GM03348 (cell line): ENCODE results near the gene LRRFIP1.
"Not testable (repeated sequence)": the region's sequence is repeated elsewhere in the genome, so short reads cannot be mapped to it uniquely, and the experiment has no call there.

ENCODE experiments used
- DNase-seq: peaks from one replicate; pipeline ENCODE4 v3.0.0; 2012; ENCODE audit warnings: low spot score

LRRFIP1 gene

GRCh38 chr2:237746302-237747080 lies 119.1 kb downstream of the LRRFIP1 start:
- no peak for DNase-seq

DNA sequence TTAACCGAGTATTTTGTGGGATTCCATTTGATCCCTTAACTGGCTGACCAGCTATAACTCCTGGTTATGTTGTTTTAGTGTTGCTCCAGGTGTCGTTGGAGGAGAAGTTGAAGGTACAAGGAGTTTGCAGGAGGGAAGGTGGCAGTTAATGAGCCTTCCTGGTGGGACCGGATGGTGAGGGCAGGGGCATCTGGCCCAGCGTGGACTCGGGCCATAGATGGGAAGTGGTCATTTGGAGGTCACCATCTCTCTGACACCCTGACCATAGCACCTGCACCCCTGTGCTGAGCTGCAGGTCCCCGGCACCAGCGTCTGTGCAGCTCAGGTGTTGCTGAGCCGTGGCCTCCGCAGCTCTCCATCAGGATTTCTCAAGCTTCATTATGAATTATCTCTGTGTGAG lies 119.8 kb downstream of the LRRFIP1 start:
- DNase-seq = no peak

DNA sequence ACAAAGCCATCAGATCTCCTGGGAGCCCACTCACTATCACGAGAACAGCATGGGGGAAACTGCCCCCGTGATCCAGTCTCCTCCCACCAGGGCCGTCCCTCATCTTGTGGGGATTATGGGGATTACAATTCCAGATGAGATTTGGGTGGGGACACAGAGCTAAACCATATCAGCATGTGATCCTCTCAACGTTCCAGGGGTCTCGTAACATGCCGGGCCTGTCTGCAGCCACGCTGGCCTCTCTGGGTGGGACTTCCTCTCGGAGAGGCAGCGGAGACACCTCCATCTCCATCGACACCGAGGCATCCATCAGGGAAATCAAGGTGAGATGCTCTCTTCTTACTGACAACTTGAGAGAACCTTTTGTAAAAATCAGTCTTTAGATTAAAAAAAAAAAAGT lies 121.6 kb downstream of the LRRFIP1 start:
- DNase-seq = no peak

DNA sequence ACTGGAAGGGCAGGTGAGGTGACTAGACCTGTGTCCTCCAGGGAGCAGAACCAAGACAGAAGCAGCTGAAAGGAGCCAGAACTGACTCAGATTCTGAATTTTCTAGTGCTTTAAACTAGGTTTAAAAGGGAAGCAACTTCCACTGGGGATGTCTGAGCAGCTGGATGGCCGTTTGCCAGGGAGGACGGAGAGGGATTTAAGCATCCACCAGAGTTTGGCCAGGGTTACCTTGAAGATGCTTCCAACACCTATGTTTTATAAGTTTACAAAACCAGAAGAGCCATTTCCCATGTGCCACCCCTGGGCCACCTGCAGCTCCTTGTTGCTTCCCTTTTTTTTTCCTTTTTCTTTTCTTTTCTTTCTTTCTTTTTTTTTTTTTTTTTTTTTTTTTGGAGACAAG lies 122.6 kb downstream of the LRRFIP1 start:
- no peak for DNase-seq

DNA sequence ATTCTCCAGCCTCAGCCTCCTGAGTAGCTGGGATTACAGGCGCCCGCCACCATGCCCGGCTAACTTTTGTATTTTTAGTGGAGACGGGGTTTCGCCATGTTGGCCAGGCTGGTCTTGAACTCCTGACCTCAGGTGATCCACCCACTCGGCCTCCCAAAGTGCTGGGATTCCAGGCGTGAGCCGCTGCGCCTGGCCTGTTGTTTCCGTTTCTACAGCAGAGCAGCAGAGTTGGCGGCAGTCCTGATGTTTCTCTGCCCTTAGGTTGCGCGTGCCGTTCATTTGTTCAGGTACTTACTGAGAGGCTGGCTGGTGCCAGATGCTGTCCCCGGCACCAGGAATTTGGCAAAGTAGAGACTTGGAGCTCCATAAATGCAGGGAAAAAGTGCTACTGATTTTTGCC lies 123.1 kb downstream of the LRRFIP1 start:
- not testable (repeated sequence) for DNase-seq

DNA sequence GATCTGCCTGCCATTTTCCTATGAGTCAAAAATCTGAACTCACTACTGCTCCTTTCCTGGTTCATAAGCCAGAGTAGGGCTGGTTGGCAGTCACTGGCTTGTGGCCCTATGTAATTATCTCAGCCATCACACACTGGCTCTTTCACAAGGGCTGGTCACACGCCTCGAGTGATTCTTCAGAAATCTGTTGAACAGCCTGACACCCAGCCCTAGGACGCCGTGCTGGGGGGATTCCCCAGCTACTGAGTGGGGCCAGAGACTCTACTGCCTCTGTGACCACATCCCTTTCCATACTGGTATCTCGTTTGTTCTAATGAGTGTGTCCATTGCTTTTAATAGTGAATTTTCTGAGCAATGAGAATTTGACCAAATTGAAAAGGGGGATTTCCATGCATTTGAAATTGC lies 125.4 kb downstream of the LRRFIP1 start:
- no peak for DNase-seq

DNA sequence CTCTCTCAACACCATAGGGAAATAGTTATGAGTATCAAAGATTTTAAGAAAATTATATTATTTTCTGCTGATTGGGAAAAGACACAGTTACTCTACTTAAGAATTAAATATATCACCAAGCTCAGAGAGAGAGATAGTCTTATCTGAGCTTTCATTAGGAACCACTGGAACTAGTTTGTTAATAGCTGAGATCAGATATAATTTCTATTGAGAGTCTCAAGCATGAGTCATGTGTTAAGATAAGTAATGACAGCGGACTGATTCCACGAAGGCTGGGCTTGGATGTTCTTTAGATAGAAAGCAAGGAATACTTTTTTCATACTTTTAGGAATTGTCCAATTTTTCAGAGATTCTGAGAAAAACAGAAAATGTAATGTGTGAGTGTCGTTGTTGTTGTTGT lies 126.8 kb downstream of the LRRFIP1 start:
- DNase-seq = no peak

DNA sequence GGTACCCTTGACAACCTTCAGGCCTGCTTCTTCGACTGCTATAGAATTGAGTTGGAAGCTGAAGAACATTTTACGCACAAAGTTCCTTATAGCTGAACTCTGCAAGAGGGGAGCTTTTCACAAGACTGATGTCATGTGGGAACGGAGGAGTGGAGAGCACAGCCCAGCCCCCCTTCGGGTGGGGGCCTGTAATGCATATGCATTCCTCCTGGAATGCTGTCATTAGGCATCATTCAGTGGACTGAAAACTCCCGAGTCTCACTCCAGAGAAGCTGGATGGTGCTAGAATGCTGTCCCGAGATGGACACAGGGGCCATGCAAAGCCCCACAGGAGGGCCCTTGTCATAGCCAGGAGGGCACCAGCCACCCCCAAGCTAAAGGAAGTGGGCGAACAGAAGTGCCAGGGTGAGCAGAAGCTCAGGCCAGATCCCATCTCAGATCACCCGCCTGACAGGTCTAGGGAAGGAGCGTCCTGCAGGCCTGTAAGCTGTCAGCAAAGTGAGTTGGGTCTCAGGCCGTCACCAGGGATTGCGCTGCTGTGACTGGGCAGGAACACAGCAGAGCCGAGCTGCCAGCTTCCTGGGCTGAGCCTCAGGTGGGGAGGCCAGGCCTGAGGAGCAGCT lies 127.3 kb downstream of the LRRFIP1 start:
- no peak for DNase-seq

- no peak for DNase-seq
Observed at GRCh38 chr2:237757616-237758015, 130.2 kb downstream of the LRRFIP1 start.

DNA sequence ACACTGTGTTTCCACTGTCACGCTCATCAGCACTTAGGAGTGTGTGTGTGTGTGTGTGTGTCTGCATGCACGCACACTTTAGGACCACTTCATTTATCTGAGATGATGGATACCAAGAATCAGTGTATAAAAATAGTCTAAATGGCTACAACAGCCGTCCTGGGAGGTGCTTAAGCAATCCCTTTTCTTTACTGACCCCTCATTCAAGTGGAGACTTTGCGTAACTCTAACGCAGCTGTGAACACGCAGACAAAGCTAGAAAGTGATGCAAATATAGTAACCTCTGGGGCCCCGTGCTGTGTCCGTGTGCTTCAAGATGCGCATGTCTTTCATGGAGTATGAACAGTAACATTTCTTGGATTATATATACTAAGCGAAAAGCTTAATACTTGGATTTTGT lies 130.8 kb downstream of the LRRFIP1 start:
- DNase-seq = no peak

DNA sequence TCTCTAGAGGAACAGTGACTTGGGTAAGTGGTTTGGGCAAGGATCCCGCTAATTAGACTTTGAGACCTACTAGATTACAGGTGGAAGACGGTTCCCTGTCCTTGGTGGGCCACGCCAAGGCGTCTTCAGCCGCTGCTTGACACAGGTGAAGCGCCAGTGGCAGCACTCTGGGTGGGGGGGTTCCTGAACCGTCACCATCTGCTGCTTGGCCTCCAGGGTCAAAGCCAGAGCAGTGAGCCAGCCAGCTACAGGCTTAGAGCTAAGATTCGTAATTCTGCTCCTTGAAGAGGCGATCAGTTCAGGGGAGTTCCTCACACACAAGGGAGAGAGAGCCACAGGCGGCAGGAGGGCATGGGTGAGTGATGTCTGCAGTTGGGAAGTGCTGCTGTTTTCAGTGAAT lies 131.8 kb downstream of the LRRFIP1 start:
- no peak for DNase-seq

DNA sequence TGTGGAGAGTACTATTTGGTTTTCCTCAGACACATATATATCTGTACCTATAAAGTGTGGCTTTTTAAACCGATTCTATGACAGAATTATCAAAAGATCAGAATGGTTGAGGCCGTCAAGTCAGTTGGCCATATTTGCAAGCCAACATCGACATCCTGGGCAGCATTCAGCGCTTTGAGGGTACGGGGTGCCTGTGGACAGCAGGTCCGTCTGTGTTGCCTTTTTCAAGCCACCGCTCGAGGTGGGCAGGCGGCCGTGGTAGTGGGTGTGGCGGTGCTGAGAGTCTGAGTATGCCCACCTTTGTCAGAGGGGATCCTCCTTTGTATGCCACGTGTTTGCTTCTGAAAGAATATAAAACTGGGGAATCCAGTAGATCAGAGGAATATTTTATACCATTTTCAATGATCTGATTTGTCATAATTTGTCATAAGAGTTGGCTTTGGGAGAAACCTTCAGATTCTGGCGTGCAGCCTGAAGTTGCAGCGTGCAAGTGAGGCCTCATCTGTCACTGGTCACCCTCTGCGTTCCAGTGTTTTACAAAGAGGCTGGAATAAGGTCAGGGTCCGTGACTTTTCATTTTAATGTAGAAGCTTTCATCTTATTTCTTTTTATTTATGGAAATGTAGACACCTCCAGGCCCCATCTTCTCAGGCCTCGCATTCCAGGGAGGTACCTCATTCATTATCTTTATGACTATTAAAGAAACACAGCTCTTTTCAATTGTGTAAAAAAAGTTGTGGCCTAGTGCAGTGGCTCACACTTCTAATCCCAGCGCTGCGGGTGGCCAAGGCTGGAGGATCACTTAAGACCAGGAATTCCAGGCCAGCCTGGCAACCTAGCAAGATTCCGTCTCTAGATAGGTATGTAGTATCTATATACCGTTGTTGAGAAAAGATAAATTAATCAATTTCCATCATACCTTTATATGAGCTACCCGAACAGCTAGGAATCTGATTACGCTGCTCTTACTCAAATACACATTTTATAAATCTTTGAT lies 133.4 kb downstream of the LRRFIP1 start:
- no peak for DNase-seq

DNA sequence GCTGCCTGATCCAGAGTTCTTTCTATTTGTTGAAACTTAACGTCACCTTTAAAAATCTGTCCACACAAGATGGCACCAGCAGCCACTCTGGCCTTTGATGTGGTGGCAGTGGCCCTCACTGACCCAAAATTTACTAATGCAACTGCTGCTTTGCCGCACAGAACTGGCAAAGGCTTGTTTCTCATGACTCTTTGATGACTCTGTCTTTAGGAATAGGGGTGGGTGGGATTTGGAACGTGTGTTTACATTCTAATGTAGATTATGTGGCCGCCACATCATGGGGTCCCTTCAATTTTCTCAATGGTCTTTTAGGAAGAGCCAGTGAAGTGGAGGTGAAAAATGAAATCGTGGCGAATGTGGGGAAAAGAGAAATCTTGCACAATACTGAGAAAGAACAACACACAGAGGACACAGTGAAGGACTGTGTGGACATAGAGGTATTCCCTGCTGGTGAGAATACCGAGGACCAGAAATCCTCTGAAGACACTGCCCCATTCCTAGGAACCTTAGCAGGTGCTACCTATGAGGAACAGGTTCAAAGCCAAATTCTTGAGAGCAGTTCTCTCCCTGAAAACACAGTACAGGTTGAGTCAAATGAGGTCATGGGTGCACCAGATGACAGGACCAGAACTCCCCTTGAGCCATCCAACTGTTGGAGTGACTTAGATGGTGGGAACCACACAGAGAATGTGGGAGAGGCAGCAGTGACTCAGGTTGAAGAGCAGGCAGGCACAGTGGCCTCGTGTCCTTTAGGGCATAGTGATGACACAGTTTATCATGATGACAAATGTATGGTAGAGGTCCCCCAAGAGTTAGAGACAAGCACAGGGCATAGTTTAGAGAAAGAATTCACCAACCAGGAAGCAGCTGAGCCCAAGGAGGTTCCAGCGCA lies 135.2 kb downstream of the LRRFIP1 start:
- DNase-seq = peak; percentile 37

DNA sequence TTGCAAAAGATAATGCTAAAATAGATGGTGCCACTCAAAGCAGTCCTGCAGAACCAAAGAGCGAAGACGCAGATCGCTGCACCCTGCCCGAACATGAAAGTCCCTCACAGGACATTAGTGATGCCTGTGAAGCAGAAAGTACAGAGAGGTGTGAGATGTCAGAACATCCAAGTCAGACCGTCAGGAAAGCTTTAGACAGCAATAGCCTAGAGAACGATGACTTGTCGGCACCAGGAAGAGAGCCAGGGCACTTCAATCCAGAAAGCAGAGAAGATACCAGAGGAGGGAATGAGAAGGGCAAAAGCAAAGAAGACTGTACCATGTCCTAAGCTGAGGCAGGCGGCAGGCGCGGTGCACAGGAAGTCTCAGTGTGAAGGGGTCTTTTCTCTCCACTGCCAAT lies 136.4 kb downstream of the LRRFIP1 start:
- no peak for DNase-seq

- not testable (repeated sequence) for DNase-seq
Observed at GRCh38 chr2:237765122-237765521, 137.7 kb downstream of the LRRFIP1 start.

GRCh38 chr2:237765875-237766274 lies 138.5 kb downstream of the LRRFIP1 start:
- peak; percentile 29 for DNase-seq

- peak; percentile 20 for DNase-seq
Observed at GRCh38 chr2:237766340-237766739, 139.0 kb downstream of the LRRFIP1 start.

DNA sequence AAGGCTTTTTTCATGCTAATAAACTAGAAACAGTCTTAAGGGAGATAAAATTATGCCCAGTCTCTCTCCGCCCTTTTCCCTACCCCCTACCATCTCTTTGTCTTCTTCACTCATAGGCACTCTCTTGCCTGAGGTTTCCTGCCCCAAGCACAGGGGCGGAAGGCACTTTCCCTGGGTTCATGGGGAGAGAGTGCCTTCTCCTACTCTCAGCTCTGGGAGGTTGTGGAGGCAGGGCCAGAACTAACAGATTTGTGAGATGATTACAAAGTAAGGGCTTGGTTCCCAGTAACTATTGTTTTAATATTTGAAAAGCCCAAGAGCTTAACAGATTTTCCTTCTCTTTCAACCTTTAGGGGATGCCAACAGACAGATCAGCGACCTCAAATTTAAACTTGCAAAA lies 145.1 kb downstream of the LRRFIP1 start:
- DNase-seq = no peak

DNA sequence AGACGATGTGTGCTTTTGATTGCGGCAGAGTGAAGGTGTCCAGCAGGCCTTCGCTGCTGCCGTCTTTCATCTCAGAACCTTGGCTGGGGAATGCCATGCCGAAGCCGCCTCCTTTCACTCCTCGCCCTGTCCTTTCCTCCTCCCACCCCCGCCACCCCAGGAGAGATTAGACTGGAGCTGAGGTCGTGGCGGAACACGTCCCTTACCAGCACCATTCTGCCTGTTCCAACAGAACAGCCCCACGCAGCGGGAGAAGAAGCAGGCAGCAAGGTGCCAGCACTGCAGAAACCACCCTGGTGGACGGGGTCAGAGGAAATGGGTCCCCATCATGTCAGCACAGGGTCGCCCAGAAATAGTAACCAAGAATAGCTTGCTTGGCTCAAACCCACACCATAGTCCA lies 146.4 kb downstream of the LRRFIP1 start:
- DNase-seq = no peak

- DNase-seq = peak; percentile 78
Observed at GRCh38 chr2:237774811-237775553, 147.6 kb downstream of the LRRFIP1 start.

DNA sequence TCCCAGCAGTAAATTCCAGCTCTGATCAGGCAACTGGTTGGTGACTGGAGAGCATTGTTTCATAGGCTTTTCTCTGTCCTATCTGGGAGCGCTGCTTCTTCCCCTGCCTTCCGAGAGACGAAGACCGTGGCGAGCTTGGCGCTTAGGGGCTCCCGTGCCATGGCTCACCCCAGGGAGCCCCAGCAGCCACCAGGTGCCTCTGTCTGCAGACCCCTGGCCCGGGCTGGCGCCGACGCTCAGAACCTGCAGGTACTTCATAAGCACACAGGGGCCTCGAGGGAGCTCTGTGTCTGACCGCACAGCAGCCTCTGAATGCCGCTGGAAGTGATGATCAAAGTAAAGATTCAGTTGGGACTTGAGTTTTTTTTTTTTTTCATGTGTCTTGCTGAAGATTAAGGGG lies 152.1 kb downstream of the LRRFIP1 start:
- DNase-seq = no peak
